CD4-positive, alpha-beta T cell treated with Interleukin-17A for 1 hour (primary cell): ENCODE measurements around the gene PTPN7.
"Not testable (repeated sequence)": the region's sequence is repeated elsewhere in the genome, so short reads cannot be mapped to it uniquely, and the experiment has no call there.

Experiments used
- DNase-seq: peaks from one replicate; pipeline ENCODE4 v3.0.0-alpha.2; 2020

The PTPN7 gene

GRCh38 chr1:202129453-202130296 is 30.7 kb downstream of the PTPN7 start:
- DNase-seq, result no peak

- DNase-seq, result no peak
These were observed 32.4 kb downstream of the PTPN7 start for GRCh38 chr1:202127836-202128622.

DNA sequence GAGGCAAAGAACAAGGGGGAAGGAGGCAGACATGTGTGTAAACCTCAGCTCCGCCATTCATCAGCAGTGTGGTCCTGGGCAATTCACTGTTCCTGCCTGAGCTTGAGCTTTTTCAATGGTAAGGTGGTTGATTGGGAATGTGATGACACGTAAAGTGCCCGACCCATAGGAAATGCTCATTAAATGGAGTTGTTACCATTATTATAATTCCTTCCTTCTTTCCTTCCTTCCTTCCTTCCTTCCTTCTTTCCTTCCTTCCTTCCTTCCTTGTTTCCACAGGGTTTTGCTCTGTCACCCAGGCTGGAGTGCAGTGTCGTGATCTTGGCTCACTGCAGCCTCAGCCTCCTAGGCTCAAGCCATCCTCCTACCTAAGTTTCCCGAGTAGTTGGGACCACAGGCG is 33.3 kb downstream of the PTPN7 start:
- DNase-seq, result no peak

DNA sequence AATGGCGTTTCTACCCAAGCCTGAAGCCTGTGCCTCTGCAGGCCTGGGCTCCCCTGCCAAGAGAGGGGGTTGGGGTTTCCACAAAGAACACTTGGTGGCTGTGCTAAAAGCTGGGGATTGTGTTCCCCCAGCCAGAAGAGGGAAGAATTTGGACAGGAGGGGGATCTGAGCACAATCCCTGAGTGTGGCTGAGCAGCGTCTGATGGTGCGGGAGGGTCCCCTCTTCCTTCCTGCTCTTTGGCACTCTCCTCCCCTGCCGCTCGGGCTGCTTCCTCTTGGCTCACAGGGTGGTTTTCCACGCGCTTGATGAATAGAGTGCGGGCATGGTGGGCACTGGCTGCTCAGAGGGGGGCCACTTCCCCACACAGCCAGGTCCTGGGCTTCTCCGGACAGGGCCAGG is 34.0 kb downstream of the PTPN7 start:
- no peak for DNase-seq

DNA sequence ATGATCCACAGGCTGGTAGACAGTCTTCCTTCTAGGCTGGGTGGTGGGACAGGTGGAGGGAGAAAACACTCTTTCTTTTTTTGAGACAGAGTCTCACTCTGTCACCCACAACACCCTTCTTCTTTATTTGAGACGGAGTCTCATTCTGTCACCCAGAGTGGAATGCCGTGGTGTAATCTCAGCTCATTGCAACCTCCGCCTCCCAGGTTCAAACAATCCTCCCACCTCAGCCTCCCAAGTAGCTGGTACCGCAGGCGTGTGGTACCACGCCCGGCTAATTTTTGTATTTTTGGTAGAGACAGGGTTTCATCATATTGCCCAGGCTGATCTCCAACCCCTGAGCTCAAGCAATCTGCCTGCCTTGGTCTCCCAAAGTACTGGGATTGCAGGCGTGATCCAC is 34.8 kb downstream of the PTPN7 start:
- DNase-seq, result no peak

GRCh38 chr1:202124142-202124541 is 36.3 kb downstream of the PTPN7 start:
- DNase-seq, result no peak

- DNase-seq, result no peak
These were observed 37.0 kb downstream of the PTPN7 start for GRCh38 chr1:202123336-202123813.

GRCh38 chr1:202122639-202123335 is 37.6 kb downstream of the PTPN7 start, which contains the start of gene GPR37L1:
GPR37L1 (plus strand) TSS chr1:202122917; CDS start chr1:202122964, 47 bp downstream.
- DNase-seq, result no peak

DNA sequence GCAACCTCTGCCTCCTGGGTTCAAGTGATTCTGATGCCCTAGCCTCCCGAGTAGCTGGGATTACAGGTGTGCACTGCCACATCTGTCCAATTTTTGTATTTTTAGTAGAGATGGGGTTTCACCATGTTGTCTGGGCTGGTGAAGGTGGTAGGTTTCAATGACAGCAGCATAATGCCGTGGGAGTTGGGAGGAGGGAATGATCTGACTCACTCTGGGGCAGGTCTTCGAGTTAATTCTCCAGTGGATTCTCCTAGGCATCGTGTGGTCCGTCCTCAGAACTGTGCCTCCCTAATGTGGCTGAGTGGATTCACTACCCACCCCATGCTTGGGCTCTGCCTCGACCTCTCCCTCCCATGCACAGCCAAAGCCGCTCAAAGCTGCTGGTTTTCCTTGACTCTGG is 39.4 kb downstream of the PTPN7 start:
- no peak for DNase-seq

GRCh38 chr1:202117898-202118371 is 42.5 kb downstream of the PTPN7 start:
- no peak for DNase-seq

DNA sequence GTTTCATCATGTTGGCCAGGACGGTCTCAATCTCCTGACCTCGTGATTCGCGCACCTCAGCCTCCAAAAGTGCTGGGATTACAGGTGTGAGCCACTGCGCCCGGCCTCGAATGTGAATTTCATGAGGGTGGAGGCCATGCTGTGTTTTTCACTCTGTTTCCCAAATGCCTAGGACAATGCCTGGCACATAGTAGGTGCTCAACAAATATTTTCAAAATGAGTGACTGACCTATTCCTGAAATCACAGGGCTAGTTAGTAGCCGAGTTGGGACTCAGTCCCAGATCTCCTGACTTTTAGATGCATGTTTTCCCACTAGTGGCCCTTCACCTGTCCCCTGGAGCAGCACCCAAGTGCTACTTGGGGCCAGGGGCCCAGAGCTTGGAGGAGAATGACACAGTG is 44.1 kb downstream of the PTPN7 start:
- no peak for DNase-seq

- no peak for DNase-seq
These were observed 46.6 kb downstream of the PTPN7 start for GRCh38 chr1:202113690-202114300.

GRCh38 chr1:202112859-202113689 is 47.3 kb downstream of the PTPN7 start:
- DNase-seq, result no peak

- DNase-seq, result not testable (repeated sequence)
These were observed 48.8 kb downstream of the PTPN7 start for GRCh38 chr1:202111589-202111988.

DNA sequence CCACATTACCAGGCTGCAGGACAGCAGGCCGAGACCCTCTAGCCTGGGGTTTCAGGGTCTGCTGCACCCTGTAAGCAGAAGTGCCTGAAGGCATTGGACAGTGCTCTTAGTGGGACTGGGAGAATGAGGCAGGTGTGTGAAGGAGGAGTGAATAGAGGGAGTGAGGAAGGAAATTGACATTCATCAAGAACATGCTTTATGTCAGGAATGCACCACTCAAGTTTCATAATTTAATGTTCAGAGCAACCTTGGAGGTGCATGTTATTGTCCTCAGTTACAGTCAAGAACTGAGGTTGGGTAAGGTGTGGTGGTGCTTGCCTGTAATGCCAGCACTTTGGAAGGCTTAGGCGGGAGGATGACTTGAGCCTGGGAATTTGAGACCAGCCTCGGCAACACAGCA is 49.4 kb downstream of the PTPN7 start:
- DNase-seq, result no peak

- DNase-seq, result no peak
These were observed 52.3 kb downstream of the PTPN7 start for GRCh38 chr1:202107801-202108731.

GRCh38 chr1:202107321-202107761 is 53.1 kb downstream of the PTPN7 start:
- DNase-seq, result no peak

DNA sequence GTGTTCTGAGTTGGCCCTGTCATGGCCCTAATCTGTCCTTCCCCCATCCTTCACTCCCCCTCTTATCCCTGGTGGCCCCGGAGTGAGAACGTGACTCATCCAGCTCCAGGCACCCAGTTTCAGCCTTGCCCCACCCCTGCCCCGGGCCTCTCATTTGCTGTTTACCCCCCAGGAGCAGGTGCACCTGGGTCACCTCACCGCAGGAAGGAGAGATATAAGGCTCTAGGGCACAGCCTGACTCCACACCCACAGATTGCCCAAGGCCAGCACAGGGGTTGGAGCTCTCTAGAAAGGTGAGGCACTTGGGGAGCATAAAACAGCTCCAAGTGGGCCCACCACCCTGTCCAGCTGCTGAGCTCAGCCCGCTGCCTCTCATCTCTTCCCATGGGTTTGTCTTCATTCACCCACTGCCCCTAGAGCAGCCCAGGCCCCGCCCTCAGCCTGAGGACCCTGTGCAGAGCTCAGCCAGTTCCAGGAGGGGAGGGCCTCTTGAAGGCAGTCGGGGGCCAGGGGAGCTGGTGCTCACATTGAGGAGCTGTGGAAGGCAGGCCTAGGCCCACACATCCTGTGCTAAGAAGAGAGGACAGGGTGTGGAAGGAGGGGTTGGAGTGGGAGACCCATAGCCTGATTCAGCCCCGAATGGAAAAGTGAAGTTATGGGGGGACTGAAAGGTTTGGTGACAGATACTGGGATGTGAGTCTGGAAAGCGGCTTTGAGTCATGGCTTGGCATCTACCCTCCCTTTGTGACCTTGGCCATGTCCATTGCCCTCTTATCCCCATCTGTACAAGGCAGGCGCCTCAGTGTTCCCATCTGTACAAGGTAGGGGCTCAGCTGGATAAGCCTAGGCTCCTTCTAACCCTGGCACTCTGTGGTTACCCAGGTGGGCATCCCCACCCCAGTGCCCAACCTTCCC is 53.8 kb downstream of the PTPN7 start:
- DNase-seq, result no peak
